Progenitor cell of endocrine pancreas (in vitro differentiated cells): ENCODE measurements around the gene RAB7A. TPM values are rescaled to one million over a fixed set of nuclear protein-coding genes. Genes with fewer than 3 reads are reported as not detected.
A peak's percentile ranks its signal among the peaks of the same experiment; 100 is the strongest.

Experiments used
- DNase-seq: peaks from one replicate; pipeline ENCODE4 v3.0.0; 2021; ENCODE audit warnings: low spot score; ENCODE audit not compliant: unreplicated experiment
- H3K27ac Mint-ChIP-seq: 2 replicates; pipeline ENCODE4 v1.8.0; 2021; ENCODE audit warnings: mild to moderate bottlenecking, moderate library complexity, mixed read lengths
- H3K27me3 Mint-ChIP-seq: 2 replicates; pipeline ENCODE4 v1.8.0; 2021; ENCODE audit warnings: mixed read lengths
- H3K36me3 Mint-ChIP-seq: 2 replicates; pipeline ENCODE4 v1.8.0; 2022; ENCODE audit warnings: mixed read lengths; ENCODE audit not compliant: insufficient read depth
- H3K4me1 Mint-ChIP-seq: 2 replicates; pipeline ENCODE4 v1.8.0; 2021; ENCODE audit warnings: low read depth, mixed read lengths
- H3K4me3 Mint-ChIP-seq: 2 replicates; pipeline ENCODE4 v1.8.0; 2021; ENCODE audit warnings: low read depth, mild to moderate bottlenecking, moderate library complexity, mixed read lengths
- H3K9me3 Mint-ChIP-seq: 2 replicates; pipeline ENCODE4 v1.8.0; 2021; ENCODE audit warnings: low read depth, mixed read lengths
- total RNA-seq: library from RNA; stranded (reverse); gene quantifications from 2 replicates; pipeline ENCODE4 v1.2.1, GENCODE V29; 2021
- TF ChIP-seq, protein P1 (sequence below): fragments of 200-600 bp; sonication (generic); IDR thresholded peaks from one replicate; pipeline ENCODE4 v1.5.0; 2021; ENCODE audit warnings: antibody characterized with exemption, mild to moderate bottlenecking; ENCODE audit not compliant: unreplicated experiment

RAB7A gene
- total RNA-seq, 1 donor from 2014 or later, result 130 TPM

DNA sequence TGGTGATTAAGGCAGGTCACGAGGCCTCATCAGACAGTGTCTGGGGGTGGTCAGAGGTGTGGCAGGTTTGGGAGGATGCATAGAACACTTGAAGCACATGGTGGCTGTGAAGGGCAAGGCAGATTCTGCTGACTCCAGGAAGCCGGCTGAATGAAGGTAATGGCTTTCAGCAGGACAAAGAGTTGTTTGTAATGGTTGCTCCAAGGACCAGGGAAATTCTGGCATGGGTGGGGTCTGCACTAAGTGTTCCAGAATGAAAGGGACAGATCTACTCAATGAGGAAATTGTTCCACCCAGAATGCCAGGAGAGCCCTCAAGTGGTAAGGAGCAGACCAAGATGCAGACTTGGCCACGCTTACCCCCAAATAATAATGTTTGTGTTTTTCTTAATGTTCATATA lies 82.7 kb downstream of the RAB7A start:
- H3K27me3 Mint-ChIP-seq, result no peaks in the 10 kb centered on the region
- peaks cover 4% of the 10 kb centered on the region for H3K4me1 Mint-ChIP-seq
- DNase-seq, result no peak
- no peaks in the 10 kb centered on the region for H3K9me3 Mint-ChIP-seq
- no peak overlapping the region for H3K4me3 Mint-ChIP-seq
- TF ChIP-seq, protein P1, sequence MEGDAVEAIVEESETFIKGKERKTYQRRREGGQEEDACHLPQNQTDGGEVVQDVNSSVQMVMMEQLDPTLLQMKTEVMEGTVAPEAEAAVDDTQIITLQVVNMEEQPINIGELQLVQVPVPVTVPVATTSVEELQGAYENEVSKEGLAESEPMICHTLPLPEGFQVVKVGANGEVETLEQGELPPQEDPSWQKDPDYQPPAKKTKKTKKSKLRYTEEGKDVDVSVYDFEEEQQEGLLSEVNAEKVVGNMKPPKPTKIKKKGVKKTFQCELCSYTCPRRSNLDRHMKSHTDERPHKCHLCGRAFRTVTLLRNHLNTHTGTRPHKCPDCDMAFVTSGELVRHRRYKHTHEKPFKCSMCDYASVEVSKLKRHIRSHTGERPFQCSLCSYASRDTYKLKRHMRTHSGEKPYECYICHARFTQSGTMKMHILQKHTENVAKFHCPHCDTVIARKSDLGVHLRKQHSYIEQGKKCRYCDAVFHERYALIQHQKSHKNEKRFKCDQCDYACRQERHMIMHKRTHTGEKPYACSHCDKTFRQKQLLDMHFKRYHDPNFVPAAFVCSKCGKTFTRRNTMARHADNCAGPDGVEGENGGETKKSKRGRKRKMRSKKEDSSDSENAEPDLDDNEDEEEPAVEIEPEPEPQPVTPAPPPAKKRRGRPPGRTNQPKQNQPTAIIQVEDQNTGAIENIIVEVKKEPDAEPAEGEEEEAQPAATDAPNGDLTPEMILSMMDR, result no peak
- peaks cover 22% of the 10 kb centered on the region for H3K36me3 Mint-ChIP-seq
- no peak overlapping the region for H3K27ac Mint-ChIP-seq

DNA sequence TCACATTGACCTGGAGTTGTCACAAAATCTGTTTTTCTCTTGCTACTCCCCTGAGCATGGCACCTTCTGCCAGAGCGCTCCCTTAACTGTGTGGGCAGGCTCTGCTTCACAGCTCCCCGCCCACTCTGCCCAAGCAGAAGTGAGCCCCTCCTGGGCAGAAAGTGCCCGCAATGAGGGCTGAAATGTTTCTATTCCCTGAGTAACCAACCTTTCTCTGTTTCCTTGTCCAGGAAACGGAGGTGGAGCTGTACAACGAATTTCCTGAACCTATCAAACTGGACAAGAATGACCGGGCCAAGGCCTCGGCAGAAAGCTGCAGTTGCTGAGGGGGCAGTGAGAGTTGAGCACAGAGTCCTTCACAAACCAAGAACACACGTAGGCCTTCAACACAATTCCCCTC lies 87.1 kb downstream of the RAB7A start:
- H3K9me3 Mint-ChIP-seq, result no peaks in the 10 kb centered on the region
- TF ChIP-seq, protein P1, result no peak
- no peaks in the 10 kb centered on the region for H3K27me3 Mint-ChIP-seq
- no peak overlapping the region for H3K4me3 Mint-ChIP-seq
- DNase-seq, result no peak
- H3K27ac Mint-ChIP-seq, result no peak overlapping the region
- no peaks in the 10 kb centered on the region for H3K4me1 Mint-ChIP-seq
- H3K36me3 Mint-ChIP-seq, result peaks cover 38% of the 10 kb centered on the region

DNA sequence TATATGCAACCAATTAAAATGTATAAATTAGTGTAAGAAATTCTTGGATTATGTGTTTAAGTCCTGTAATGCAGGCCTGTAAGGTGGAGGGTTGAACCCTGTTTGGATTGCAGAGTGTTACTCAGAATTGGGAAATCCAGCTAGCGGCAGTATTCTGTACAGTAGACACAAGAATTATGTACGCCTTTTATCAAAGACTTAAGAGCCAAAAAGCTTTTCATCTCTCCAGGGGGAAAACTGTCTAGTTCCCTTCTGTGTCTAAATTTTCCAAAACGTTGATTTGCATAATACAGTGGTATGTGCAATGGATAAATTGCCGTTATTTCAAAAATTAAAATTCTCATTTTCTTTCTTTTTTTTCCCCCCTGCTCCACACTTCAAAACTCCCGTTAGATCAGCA lies 88.1 kb downstream of the RAB7A start:
- no peak overlapping the region for H3K4me3 Mint-ChIP-seq
- TF ChIP-seq, protein P1, result no peak
- no peak overlapping the region for H3K27ac Mint-ChIP-seq
- no peak for DNase-seq
- H3K36me3 Mint-ChIP-seq, result peaks cover 43% of the 10 kb centered on the region
- H3K27me3 Mint-ChIP-seq, result no peaks in the 10 kb centered on the region
- H3K4me1 Mint-ChIP-seq, result no peaks in the 10 kb centered on the region
- no peaks in the 10 kb centered on the region for H3K9me3 Mint-ChIP-seq

DNA sequence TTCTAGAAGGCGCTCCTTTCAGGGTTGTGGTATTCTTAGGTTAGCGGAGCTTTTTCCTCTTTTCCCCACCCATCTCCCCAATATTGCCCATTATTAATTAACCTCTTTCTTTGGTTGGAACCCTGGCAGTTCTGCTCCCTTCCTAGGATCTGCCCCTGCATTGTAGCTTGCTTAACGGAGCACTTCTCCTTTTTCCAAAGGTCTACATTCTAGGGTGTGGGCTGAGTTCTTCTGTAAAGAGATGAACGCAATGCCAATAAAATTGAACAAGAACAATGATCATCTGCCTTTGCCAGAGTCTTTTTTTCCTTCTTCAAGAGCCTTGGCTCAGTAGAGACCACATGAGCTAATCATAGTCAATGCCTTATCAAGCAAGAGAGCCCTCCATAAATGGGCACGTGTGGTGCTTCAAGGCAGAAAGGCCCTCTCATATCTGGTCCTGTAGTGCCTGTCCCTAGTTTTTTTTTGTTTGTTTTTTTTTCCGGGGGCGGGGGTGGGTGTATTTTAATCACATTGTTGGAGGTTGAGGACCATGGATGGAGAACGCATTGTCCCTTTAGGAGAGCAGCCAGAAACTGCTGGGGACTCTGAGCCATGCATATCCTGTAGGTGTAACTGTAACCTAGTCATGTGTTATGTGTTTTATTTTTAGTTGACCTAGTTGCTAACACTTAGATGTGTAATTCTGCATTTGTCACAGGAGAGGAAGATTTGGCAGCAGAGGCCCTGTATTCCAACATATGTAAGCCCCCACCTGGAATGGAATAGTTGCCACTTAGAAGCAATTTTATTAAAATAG lies 88.7 kb downstream of the RAB7A start:
- Mint-ChIP-seq H3K9me3 (no peaks in the 10 kb centered on the region), H3K4me1 (no peaks in the 10 kb centered on the region), H3K27ac (no peak overlapping the region), H3K27me3 (no peaks in the 10 kb centered on the region), H3K36me3 (peaks cover 44% of the 10 kb centered on the region), H3K4me3 (no peak overlapping the region)
- DNase-seq, result no peak
- TF ChIP-seq, protein P1, result no peak

DNA sequence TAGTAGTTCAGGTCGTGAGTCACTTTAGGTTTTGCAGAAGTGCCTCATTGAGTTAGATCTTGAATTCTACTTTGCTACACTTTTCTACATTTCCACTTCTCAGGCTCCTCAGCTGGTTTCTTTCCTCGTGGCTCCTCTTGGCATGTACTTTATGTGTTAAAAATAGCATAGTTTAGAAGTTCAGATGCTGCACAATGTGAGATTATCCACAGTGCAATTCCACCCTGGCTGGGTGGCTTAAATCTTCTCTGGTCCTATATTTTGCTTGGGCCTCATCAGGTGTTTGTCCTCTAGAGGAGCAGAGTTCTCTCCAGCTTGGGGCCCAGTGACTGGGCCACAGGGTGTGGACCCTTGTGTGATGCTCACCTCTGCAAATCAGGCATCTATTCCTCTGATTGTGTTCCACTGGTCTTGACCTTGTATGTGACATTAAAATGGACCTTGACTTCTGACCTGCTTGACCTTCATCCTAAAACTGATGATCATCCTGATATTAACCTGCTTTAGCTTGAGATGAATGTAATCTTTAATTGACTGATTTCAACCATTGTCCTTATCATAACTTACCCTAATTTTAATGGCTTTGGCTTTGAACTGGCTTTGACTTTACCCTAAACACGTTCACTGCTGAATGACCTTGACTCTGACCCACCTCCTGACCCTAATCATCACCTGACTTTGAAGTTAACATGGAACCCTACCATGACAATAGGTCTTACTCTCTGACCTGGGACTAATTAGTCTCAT lies 89.5 kb downstream of the RAB7A start:
- no peaks in the 10 kb centered on the region for H3K27me3 Mint-ChIP-seq

More for the DNA sequence above, 89.5 kb downstream of the RAB7A start:
- no peak overlapping the region for H3K4me3 Mint-ChIP-seq
- peak overlapping the region; percentile 7 for H3K27ac Mint-ChIP-seq
- peaks cover 44% of the 10 kb centered on the region for H3K36me3 Mint-ChIP-seq
- no peak for DNase-seq
- no peaks in the 10 kb centered on the region for H3K9me3 Mint-ChIP-seq
- TF ChIP-seq, protein P1, result no peak
- no peaks in the 10 kb centered on the region for H3K4me1 Mint-ChIP-seq
